ENCODE results near the gene METTL6. TPM values are rescaled to one million over a fixed set of nuclear protein-coding genes. Genes with fewer than 3 reads are reported as not detected.
"Not testable (repeated sequence)": the region's sequence is repeated elsewhere in the genome, so short reads cannot be mapped to it uniquely, and the experiment has no call there.

Gene METTL6
- total RNA-seq, 2 donors from 2014 or later, result 8.9 to 18.6 TPM

- H3K4me3 ChIP-seq, result no peak overlapping the region
- no peaks in the 10 kb centered on the region for H3K27me3 ChIP-seq (replicated peaks; ENCODE audit: insufficient read depth)
- no peak for TF ChIP-seq CTCF (IDR thresholded peaks at IDR 0.05)
- no peak for DNase-seq (ENCODE audit: low spot score)
- no peak overlapping the region for H3K27ac ChIP-seq
- peaks cover 3 to 4% of the 10 kb centered on the region in 2 donors for H3K4me1 ChIP-seq (ENCODE audit: control insufficient read depth in 1 of 2, low read depth in 2 of 2)
- H3K36me3 ChIP-seq, result no peaks in the 10 kb centered on the region
- ATAC-seq (ENCODE audit: insufficient number of reproducible peaks, low FRiP score, low read depth), result no peak
- H3K9me3 ChIP-seq, result no peaks in the 10 kb centered on the region
Observed at GRCh38 chr3:15375461-15376000, 51.8 kb downstream of the METTL6 start.

- DNase-seq (ENCODE audit: low spot score) (no peak), ATAC-seq (ENCODE audit: insufficient number of reproducible peaks, low FRiP score, low read depth) (no peak)
- H3K27me3 ChIP-seq (replicated peaks; ENCODE audit: insufficient read depth), result no peaks in the 10 kb centered on the region
- no peaks in the 10 kb centered on the region for H3K9me3 ChIP-seq
- no peak overlapping the region for H3K27ac ChIP-seq
- H3K4me3 ChIP-seq, result no peak overlapping the region
- H3K4me1 ChIP-seq (ENCODE audit: control insufficient read depth in 1 of 2, low read depth in 2 of 2), result peaks cover 2 to 3% of the 10 kb centered on the region in 2 donors
- H3K36me3 ChIP-seq, result no peaks in the 10 kb centered on the region
- no peak for TF ChIP-seq CTCF (IDR thresholded peaks at IDR 0.05)
Observed at GRCh38 chr3:15372918-15373317, 54.4 kb downstream of the METTL6 start.

- DNase-seq (ENCODE audit: low spot score) (no peak), ATAC-seq (ENCODE audit: insufficient number of reproducible peaks, low FRiP score, low read depth) (no peak)
- Histone ChIP-seq H3K4me3 (no peak overlapping the region), H3K9me3 (no peaks in the 10 kb centered on the region), H3K4me1 (ENCODE audit: control insufficient read depth in 1 of 2, low read depth in 2 of 2) (peaks cover 7 to 17% of the 10 kb centered on the region in 2 donors), H3K27me3 (replicated peaks; ENCODE audit: insufficient read depth) (no peaks in the 10 kb centered on the region), H3K27ac (no peak overlapping the region), H3K36me3 (no peaks in the 10 kb centered on the region)
- no peak for TF ChIP-seq CTCF (IDR thresholded peaks at IDR 0.05)
Observed at GRCh38 chr3:15368561-15369135, 58.7 kb downstream of the METTL6 start.

GRCh38 chr3:15367059-15367458 lies 60.3 kb downstream of the METTL6 start:
- H3K4me1 ChIP-seq (ENCODE audit: control insufficient read depth in 1 of 2, low read depth in 2 of 2), result peaks cover 16 to 33% of the 10 kb centered on the region in 2 donors
- no peak for DNase-seq (ENCODE audit: low spot score)
- H3K9me3 ChIP-seq, result no peaks in the 10 kb centered on the region
- H3K27ac ChIP-seq, result no peak overlapping the region
- no peaks in the 10 kb centered on the region for H3K27me3 ChIP-seq (replicated peaks; ENCODE audit: insufficient read depth)
- TF ChIP-seq CTCF (IDR thresholded peaks at IDR 0.05), result no peak
- H3K4me3 ChIP-seq, result no peak overlapping the region
- no peaks in the 10 kb centered on the region for H3K36me3 ChIP-seq
- ATAC-seq (ENCODE audit: insufficient number of reproducible peaks, low FRiP score, low read depth), result no peak

GRCh38 chr3:15364078-15364477 lies 63.3 kb downstream of the METTL6 start:
- not testable (repeated sequence) for DNase-seq (ENCODE audit: low spot score); H3K9me3 ChIP-seq; H3K4me3 ChIP-seq; H3K27ac ChIP-seq; H3K27me3 ChIP-seq (replicated peaks; ENCODE audit: insufficient read depth); ATAC-seq (ENCODE audit: insufficient number of reproducible peaks, low FRiP score, low read depth); H3K36me3 ChIP-seq
- peaks cover 33 to 55% of the 10 kb centered on the region in 2 donors for H3K4me1 ChIP-seq (ENCODE audit: control insufficient read depth in 1 of 2, low read depth in 2 of 2)

Data from thoracic aorta (tissue), 2 donors.